H1 (cell line): ENCODE measurements around the gene TJP3. TPM values are rescaled to one million over a fixed set of nuclear protein-coding genes. Genes with fewer than 3 reads are reported as not detected.

ENCODE experiments used
- CTCF ChIA-PET: fragments of 300-600 bp; sonication (Branson Sonifier 250); formaldehyde crosslinking; loops from one replicate; lab custom pipeline; 2021; ENCODE audit not compliant: partially characterized antibody; lab: Charles Lee
- POLR2A ChIA-PET: fragments of 300-600 bp; sonication (Branson Sonifier 250); formaldehyde crosslinking; loops from one replicate; lab custom pipeline; 2021; ENCODE audit warnings: inconsistent platforms; ENCODE audit not compliant: partially characterized antibody; lab: Charles Lee
- DNase-seq, 2 experiments: peaks; one replicate each; pipeline versions ENCODE4 v3.0.0 to v3.0.0-alpha.2; 2010 to 2022; ENCODE audit warnings: low spot score in 2 of 2, low read depth in 1 of 2, mixed read lengths in 1 of 2
- FAIRE-seq: peaks from 2 replicates; lab custom pipeline; 2011; peaks lifted over from hg19 to GRCh38; lab: Jason Lieb, UNC
- H2AFZ ChIP-seq: 2 replicates; pipeline ENCODE4 v1.8.1; 2012; ENCODE audit warnings: low read length, inconsistent platforms
- H2AK5ac ChIP-seq: 2 replicates; pipeline ENCODE4 v1.6.1; 2013; ENCODE audit warnings: low read depth, low read length
- H2BK120ac ChIP-seq: replicated peaks from 2 replicates; pipeline ENCODE3; 2013; ENCODE audit warnings: low read depth, low read length, inconsistent platforms
- H2BK12ac ChIP-seq: 2 replicates; pipeline ENCODE4 v1.6.1; 2013; ENCODE audit warnings: low read depth, low read length
- H2BK15ac ChIP-seq: 2 replicates; pipeline ENCODE4 v1.6.1; 2013; ENCODE audit warnings: low read length
- H2BK20ac ChIP-seq: 2 replicates; pipeline ENCODE4 v1.6.1; 2013; ENCODE audit warnings: low read length
- H2BK5ac ChIP-seq: 2 replicates; pipeline ENCODE4 v1.6.1; 2013; ENCODE audit warnings: low read depth, low read length
- H3K14ac ChIP-seq: 2 replicates; pipeline ENCODE4 v1.6.1; 2013; ENCODE audit warnings: inconsistent platforms; ENCODE audit not compliant: insufficient read length
- H3K18ac ChIP-seq: 2 replicates; pipeline ENCODE4 v1.6.1; 2013; ENCODE audit warnings: low read length; ENCODE audit errors: extremely low read depth
- H3K23ac ChIP-seq: 2 replicates; pipeline ENCODE4 v1.6.1; 2013; ENCODE audit warnings: inconsistent platforms; ENCODE audit not compliant: insufficient read length
- H3K23me2 ChIP-seq: 2 replicates; pipeline ENCODE4 v1.6.1; 2013; ENCODE audit warnings: low read depth, low read length
- H3K27ac ChIP-seq: 2 replicates; pipeline ENCODE4 v1.6.1; 2011; ENCODE audit warnings: low read depth, low read length, inconsistent platforms
- H3K27me3 ChIP-seq, 4 experiments: replicated peaks in 1 of 4; 1 replicate in 1 of 4; 2 replicates in 3 of 4; pipeline versions ENCODE4 v1.6.1 to v1.8.1; 2011 to 2013; ENCODE audit warnings: low read length in 3 of 4, mild to moderate bottlenecking in 3 of 4, inconsistent platforms in 2 of 4, mixed read lengths in 2 of 4, moderate library complexity in 1 of 4; ENCODE audit not compliant: control insufficient read depth in 3 of 4, insufficient read depth in 3 of 4; ENCODE audit errors: extremely low read depth in 1 of 4
- H3K36me3 ChIP-seq, 4 experiments: 2 replicates each; pipeline versions ENCODE4 v1.6.1 to v1.8.1; 2011 to 2013; ENCODE audit warnings: mild to moderate bottlenecking in 4 of 4, low read length in 3 of 4, moderate library complexity in 2 of 4, control low read depth in 1 of 4, inconsistent platforms in 1 of 4; ENCODE audit not compliant: insufficient read depth in 4 of 4, control insufficient read depth in 2 of 4
- H3K4ac ChIP-seq: replicated peaks from 2 replicates; pipeline ENCODE3; 2013; ENCODE audit warnings: low read length, low read depth, mixed read lengths, inconsistent platforms; ENCODE audit not compliant: insufficient read length
- H3K4me1 ChIP-seq, 4 experiments: replicated peaks in 1 of 4; 1 replicate in 1 of 4; 2 replicates in 3 of 4; pipeline versions ENCODE4 v1.6.1 to v1.8.1; 2011 to 2013; ENCODE audit warnings: low read length in 3 of 4, inconsistent platforms in 2 of 4, mixed read lengths in 1 of 4; ENCODE audit not compliant: insufficient read depth in 4 of 4, control insufficient read depth in 3 of 4
- H3K4me2 ChIP-seq, 2 experiments: 2 replicates each; pipeline versions ENCODE4 v1.6.1 to v1.8.1; 2011 to 2013; ENCODE audit warnings: low read depth in 2 of 2, low read length in 2 of 2, control low read depth in 1 of 2, inconsistent platforms in 1 of 2, mild to moderate bottlenecking in 1 of 2; ENCODE audit not compliant: insufficient read depth in 1 of 2
- H3K4me3 ChIP-seq, 4 experiments: fragments of 200-600, 300-600 bp in 1 of 4; sonication (generic), shearing (Covaris generic), sonication (Bioruptor Twin) in 1 of 4; 2 replicates each; pipeline versions ENCODE4 v1.5.1 to v1.8.1; 2011 to 2016; ENCODE audit warnings: low read length in 4 of 4, low read depth in 3 of 4, control low read depth in 2 of 4, inconsistent platforms in 2 of 4, mild to moderate bottlenecking in 2 of 4, mixed read lengths in 1 of 4, moderate library complexity in 1 of 4; ENCODE audit not compliant: insufficient read depth in 2 of 4; ENCODE audit errors: extremely low read depth in 1 of 4
- H3K56ac ChIP-seq: replicated peaks from 2 replicates; pipeline ENCODE3; 2013; ENCODE audit warnings: low read depth, mild to moderate bottlenecking, mixed read lengths, low read length, inconsistent platforms; ENCODE audit not compliant: insufficient read length
- H3K79me1 ChIP-seq: 2 replicates; pipeline ENCODE4 v1.6.1; 2013; ENCODE audit warnings: low read depth, low read length, control low read depth
- H3K79me2 ChIP-seq, 2 experiments: 2 replicates each; pipeline versions ENCODE4 v1.6.1 to v1.8.1; 2012 to 2013; ENCODE audit warnings: low read length in 2 of 2, mild to moderate bottlenecking in 2 of 2, inconsistent platforms in 1 of 2; ENCODE audit not compliant: insufficient read depth in 2 of 2, control insufficient read depth in 1 of 2
- H3K9ac ChIP-seq, 4 experiments: replicated peaks in 1 of 4; 1 replicate in 1 of 4; 2 replicates in 3 of 4; pipeline versions ENCODE4 v1.6.1 to v1.8.1; 2011 to 2013; ENCODE audit warnings: low read depth in 3 of 4, low read length in 3 of 4, control low read depth in 2 of 4, mild to moderate bottlenecking in 2 of 4, moderate library complexity in 2 of 4, inconsistent platforms in 1 of 4; ENCODE audit errors: extremely low read depth in 1 of 4
- H3K9me3 ChIP-seq, 2 experiments: 2 replicates each; pipeline versions ENCODE4 v1.6.1 to v1.8.1; 2012 to 2013; ENCODE audit warnings: mild to moderate bottlenecking in 2 of 2, moderate library complexity in 2 of 2, control low read depth in 1 of 2, inconsistent platforms in 1 of 2, low read depth in 1 of 2, low read length in 1 of 2, mixed read lengths in 1 of 2; ENCODE audit not compliant: insufficient read depth in 2 of 2
- H4K20me1 ChIP-seq, 2 experiments: replicated peaks in 1 of 2; 2 replicates each; pipeline versions ENCODE3 to v1.8.1; 2011 to 2013; ENCODE audit warnings: inconsistent platforms in 2 of 2, low read length in 2 of 2, mild to moderate bottlenecking in 1 of 2; ENCODE audit not compliant: insufficient read depth in 2 of 2, control insufficient read depth in 1 of 2
- H4K5ac ChIP-seq: 2 replicates; pipeline ENCODE4 v1.6.1; 2013; ENCODE audit warnings: low read length, low read depth, mixed read lengths, inconsistent platforms; ENCODE audit not compliant: insufficient read length
- H4K8ac ChIP-seq: 2 replicates; pipeline ENCODE4 v1.8.0; 2013; ENCODE audit warnings: mild to moderate bottlenecking, moderate library complexity, low read length, inconsistent platforms; ENCODE audit not compliant: insufficient read depth; ENCODE audit errors: extremely low read depth
- H4K91ac ChIP-seq: replicated peaks from 2 replicates; pipeline ENCODE3; 2013; ENCODE audit warnings: low read length, mixed read lengths, inconsistent platforms; ENCODE audit not compliant: insufficient read length
- ASH2L ChIP-seq: fragments of 200-600, 300-600 bp; sonication (generic); IDR thresholded peaks from one replicate; pipeline ENCODE4 v1.7.1; 2017; ENCODE audit warnings: low read length
- BCL11A ChIP-seq, 2 experiments: IDR thresholded peaks; one replicate each; pipeline ENCODE4 v1.6.1; 2011; ENCODE audit warnings: low read depth in 2 of 2, low read length in 2 of 2, mild to moderate bottlenecking in 2 of 2
- MAFK ChIP-seq: IDR thresholded peaks from 2 replicates; pipeline ENCODE4 v1.6.1; 2012; ENCODE audit warnings: low read depth, mild to moderate bottlenecking, improper control_type of control experiment, low read length
- POLR2A ChIP-seq, 2 experiments: IDR thresholded peaks; 1 replicate in 1 of 2; 2 replicates in 1 of 2; pipeline ENCODE4 v1.6.1; 2011; ENCODE audit warnings: low read depth in 2 of 2, low read length in 2 of 2, mild to moderate bottlenecking in 2 of 2; ENCODE audit errors: control extremely low read depth in 1 of 2
- RNF2 ChIP-seq: fragments of 200-900, 300-1000 bp; sonication (generic); IDR thresholded peaks from 2 replicates; pipeline ENCODE4 v1.7.1; 2016; ENCODE audit warnings: borderline replicate concordance, low read depth, mild to moderate bottlenecking, antibody characterized with exemption, low read length; ENCODE audit not compliant: poor library complexity, severe bottlenecking; ENCODE audit errors: missing control alignments
- SIRT6 ChIP-seq: IDR thresholded peaks from one replicate; pipeline ENCODE4 v1.7.1; 2012; ENCODE audit warnings: low read length, inconsistent platforms
- SP1 ChIP-seq: IDR thresholded peaks from 2 replicates; pipeline ENCODE4 v1.6.1; 2011; ENCODE audit warnings: low read depth, low read length
- SP2 ChIP-seq: IDR thresholded peaks from 2 replicates; pipeline ENCODE4 v1.6.1; 2012; ENCODE audit warnings: mild to moderate bottlenecking, low read length, inconsistent platforms
- TCF12 ChIP-seq: IDR thresholded peaks from 2 replicates; pipeline ENCODE4 v1.6.1; 2011; ENCODE audit warnings: low read depth, mild to moderate bottlenecking, low read length
- TEAD4 ChIP-seq: IDR thresholded peaks from 2 replicates; pipeline ENCODE4 v1.6.1; 2012; ENCODE audit warnings: low read depth, low read length, inconsistent platforms, mixed read lengths
- USF2 ChIP-seq: IDR thresholded peaks from 2 replicates; pipeline ENCODE4 v1.6.1; 2011; ENCODE audit warnings: low read length, improper control_type of control experiment
- ZNF274 ChIP-seq: IDR thresholded peaks from 2 replicates; pipeline ENCODE4 v1.7.0; 2012; ENCODE audit warnings: low read length, borderline replicate concordance; ENCODE audit errors: extremely low read depth
- WGBS, 2 experiments: shearing (Covaris generic) in 1 of 2; methylation state at CpG; one replicate each; pipeline versions ENCODE4 v1.1.6 to v1.1.7; 2013 to 2015; ENCODE audit warnings: low lambda C conversion rate in 2 of 2, mixed read lengths in 2 of 2, inconsistent platforms in 1 of 2, low coverage in 1 of 2, missing lambda C conversion rate in 1 of 2; ENCODE audit not compliant: insufficient replicate concordance in 2 of 2, insufficient coverage in 1 of 2, insufficient read length in 1 of 2; ENCODE audit errors: extremely low coverage in 1 of 2, missing lambda C conversion rate in 1 of 2; 5-methylcytosine and 5-hydroxymethylcytosine counted together
- polyA plus RNA-seq, 7 experiments: library from polyadenylated mRNA; depleted of rRNA in 3 of 7; stranded (reverse) in 5 of 7; unstranded in 2 of 7; fragments of >200 nt in 5 of 7; fragments of 200-250 nt in 2 of 7; gene quantifications; 1 replicate in 5 of 7; 2 replicates in 1 of 7; 4 replicates in 1 of 7; pipeline versions ENCODE4 v1.2.1 to v1.2.3, GENCODE V29; 2011 to 2013; ENCODE audit warnings: missing spikeins in 2 of 7, mixed read lengths in 2 of 7
- total RNA-seq: library from RNA; stranded (reverse); fragmentation: NEBNext Ultra II Directional; extraction: Animal tissue kit (Norgen Biotek cat#: 25700); gene quantifications from 2 replicates; pipeline ENCODE4 v1.2.1, GENCODE V29; 2021

The TJP3 gene
- total and polyA plus RNA-seq, 2 of the 8 experiments (the other 6 are each of a cell fraction or from before 2014, with no cell fraction given), result 17.1 to 26.1 TPM

- Histone ChIP-seq H3K4ac (no peak overlapping the region), H2BK120ac (no peak overlapping the region), H4K20me1 (peaks cover 0 to 3% of the 10 kb centered on the region in 2 experiments), H2BK12ac (no peak overlapping the region), H3K79me2 (no peaks in the 10 kb centered on the region), H3K14ac (no peak overlapping the region), H4K8ac (no peak overlapping the region), H3K79me1 (no peaks in the 10 kb centered on the region), H2BK20ac (no peak overlapping the region), H3K4me1 (no peaks in the 10 kb centered on the region), H2BK5ac (no peak overlapping the region), H3K36me3 (peaks cover 0 to 14% (median 3%) of the 10 kb centered on the region in 4 experiments; a peak in 2 of 8 replicates), H4K5ac (no peak overlapping the region), H4K91ac (no peak overlapping the region), H3K56ac (no peak overlapping the region), H3K18ac (no peak overlapping the region), H2AK5ac (no peak overlapping the region), H3K23me2 (peaks cover 6% of the 10 kb centered on the region; the same call in 1 of the 2 replicates), H3K27me3 (no peaks in the 10 kb centered on the region; a peak in 1 of 7 replicates), H3K27ac (no peak overlapping the region), H2BK15ac (no peak overlapping the region), H3K23ac (no peak overlapping the region), H3K9me3 (peaks cover 17 to 22% of the 10 kb centered on the region in 2 experiments), H3K4me2 (no peak overlapping the region), H3K9ac (no peak overlapping the region), H2AFZ (no peak overlapping the region), H3K4me3 (no peak overlapping the region)
- 94% methylated on average over 30 of the region's 44 CpGs; no CpG with 5 or more reads in 1 of the 2 experiments for WGBS, 2 experiments
- FAIRE-seq, result no peak
- ChIA-PET POLR2A (interaction anchor here (0.9 to 2.3 kb wide), 6 partner anchors 9 to 206 kb away, joined by 3 to 7 read pairs (median 4); partner anchors contain the start of gene EEF2), CTCF (interaction anchor here (0.7 to 2.0 kb wide), 3 partner anchors 43 to 105 kb away, joined by 3 to 9 read pairs (median 3); no protein-coding TSS in a partner anchor)
- DNase-seq, result no peak
- TF ChIP-seq MAFK, result no peak
- TF ChIP-seq POLR2A (IDR thresholded peaks at IDR 0.05; ENCODE audit: control extremely low read depth in 1 of 2, low read depth in 2 of 2, low read length in 2 of 2), result no peak
- TF ChIP-seq USF2, result no peak
- no peak for TF ChIP-seq SIRT6
- no peak for TF ChIP-seq SP2
- TF ChIP-seq TEAD4, result no peak
- no peak for TF ChIP-seq ASH2L
- no peak for TF ChIP-seq SP1
- TF ChIP-seq ZNF274, result no peak
- no peak for TF ChIP-seq TCF12
- TF ChIP-seq RNF2, result no peak
- TF ChIP-seq BCL11A (IDR thresholded peaks at IDR 0.05; ENCODE audit: low read depth in 2 of 2, low read length in 2 of 2), result no peak
These were observed 70.9 kb downstream of the TJP3 start for GRCh38 chr19:3778899-3779723.
